Sciatic nerve (tissue), 2 donors: Measurements from ENCODE around the gene KCNS3. TPM values are rescaled to one million over a fixed set of nuclear protein-coding genes. Genes with fewer than 3 reads are reported as not detected.
A peak's percentile ranks its signal among the peaks of the same experiment; 100 is the strongest.

ENCODE experiments used
- ATAC-seq: fragments of 200-7000 bp; cut with Tn5 transposase; one replicate; pipeline ENCODE4 v1.9.1; 2020; ENCODE audit warnings: mild to moderate bottlenecking, moderate library complexity
- DNase-seq: peaks from one replicate; pipeline ENCODE4 v3.0.0-alpha.2; 2020; ENCODE audit warnings: low spot score
- intact Hi-C: fragments of 100-400 bp; cut with DNase I; formaldehyde crosslinking; loops from one replicate; pipeline ENCODE4 v1.14.2; 2022
- total RNA-seq: library from RNA; stranded (reverse); fragmentation: NEBNext Ultra II Directional; extraction: Animal tissue kit (Norgen Biotek cat#: 25700); gene quantifications from one replicate; pipeline ENCODE4 v1.2.1, GENCODE V29; 2021
- donor health status: DM: no; HTN: no; CAD: no.
- donor health status: DM: no; HTN: no; CAD: no.

The KCNS3 gene
- total RNA-seq, 1 donor from 2014 or later: 16.9 TPM

DNA sequence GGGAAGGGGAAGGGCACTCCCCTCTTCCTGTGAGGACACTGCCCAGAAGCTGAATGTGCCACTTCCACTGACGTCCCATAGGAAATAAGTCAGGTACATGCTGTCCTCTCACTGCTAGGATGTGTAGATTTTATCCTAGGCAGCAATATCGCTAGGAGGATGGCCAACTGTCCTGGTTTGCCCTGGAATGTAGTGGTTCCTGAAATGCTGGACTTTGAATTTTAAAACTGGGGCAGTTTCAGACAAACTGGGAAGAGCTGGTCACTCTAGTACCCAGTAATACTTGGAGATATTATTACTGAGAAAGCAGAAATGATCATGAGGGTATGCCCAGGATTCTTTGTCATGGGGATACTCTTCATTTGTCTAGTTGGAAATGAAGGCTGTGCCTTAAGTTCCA lies 5.4 kb upstream of the KCNS3 start:
- intact Hi-C loops: no loop called here
- no peak for ATAC-seq
- no peak for DNase-seq

DNA sequence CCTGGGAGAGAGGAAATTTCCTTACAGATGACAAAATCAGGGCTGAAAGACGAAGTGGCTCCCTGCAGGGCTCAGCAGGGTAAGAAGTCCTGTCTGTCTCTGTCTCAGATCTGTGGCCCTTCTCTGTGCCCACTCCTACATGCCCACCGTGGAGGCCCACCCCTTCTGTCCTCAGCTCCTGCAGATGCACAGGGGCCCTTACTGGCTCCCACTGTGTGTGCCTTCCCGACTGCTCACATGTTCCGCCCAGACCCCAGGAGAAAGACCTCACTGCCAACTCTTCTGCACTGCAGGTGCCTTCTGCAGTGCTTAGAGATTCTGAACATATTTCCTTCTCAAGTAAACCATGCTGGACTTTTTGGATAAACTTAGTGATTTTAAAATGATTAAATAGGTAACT lies 1.9 kb upstream of the KCNS3 start:
- intact Hi-C loops: no loop called here
- DNase-seq: no peak
- no peak for ATAC-seq

DNA sequence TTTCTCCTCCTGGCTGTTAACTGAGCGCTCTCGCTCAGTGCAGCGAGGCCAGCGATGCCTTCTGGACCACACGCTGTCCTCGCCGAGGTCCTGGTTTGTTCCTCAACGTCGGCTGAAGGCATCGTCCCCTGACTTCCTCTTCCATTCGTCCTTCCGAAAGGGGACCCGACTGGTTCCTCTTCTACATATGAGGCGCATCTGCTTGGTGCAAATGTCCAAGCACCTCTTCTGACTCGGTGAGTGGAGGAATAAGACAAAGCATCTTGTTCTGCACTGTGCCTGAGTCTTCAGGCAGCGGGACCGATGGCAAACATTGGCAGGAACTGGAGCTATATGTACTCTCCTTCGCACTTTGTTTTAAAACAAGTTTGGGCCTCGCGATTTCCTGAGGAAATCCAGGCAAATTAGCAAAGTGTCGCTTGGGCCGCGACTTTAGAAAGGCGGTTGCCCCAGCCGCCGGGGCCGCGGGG lies 621 bp upstream of the KCNS3 start:
- peak; percentile 28 for ATAC-seq

DNA sequence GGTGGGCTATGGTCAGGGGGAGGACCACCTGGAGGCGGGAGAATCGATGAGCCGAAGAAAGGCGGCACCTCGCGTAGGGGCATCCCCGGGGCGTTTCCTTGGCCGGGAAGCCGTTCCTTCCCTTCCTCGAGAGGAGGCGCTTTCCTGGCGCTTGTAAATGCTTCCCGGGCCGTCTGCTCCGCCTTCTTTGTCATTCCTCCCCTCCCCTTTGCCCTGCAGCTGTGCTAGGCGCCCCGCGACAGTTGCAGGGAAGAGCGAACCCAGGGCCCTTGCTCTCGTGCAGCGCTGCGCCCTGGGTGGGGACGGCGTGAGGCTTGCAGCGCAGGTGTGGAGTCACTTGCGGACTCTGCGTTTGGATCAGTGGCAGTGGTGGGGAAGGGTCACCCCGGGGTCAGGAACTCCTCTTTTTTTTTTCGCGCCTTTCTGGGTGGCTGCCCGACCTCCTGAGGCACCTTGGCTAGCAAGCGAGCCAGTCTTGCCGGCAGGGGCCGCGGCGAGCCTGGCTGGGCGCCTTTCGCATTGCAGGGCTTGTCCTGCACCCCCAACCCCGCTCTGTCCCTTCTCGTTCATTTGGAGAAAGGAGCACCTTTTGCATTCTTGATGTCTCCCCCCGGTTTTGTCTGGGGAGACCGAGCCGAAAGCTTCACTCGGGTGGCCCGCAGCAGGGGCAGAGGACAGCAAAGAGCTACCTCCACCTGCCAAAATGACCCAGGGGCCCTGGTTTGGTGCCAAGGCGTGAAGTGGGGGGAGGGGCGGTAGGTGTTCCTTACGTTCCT lies 858 bp downstream of the KCNS3 start:
- ATAC-seq (peak; percentile 92), DNase-seq (peak; percentile 79)
- intact Hi-C loops: no loop called here

More for the DNA sequence above, 621 bp upstream of the KCNS3 start:
- intact Hi-C loops: no loop called here
- DNase-seq: no peak

DNA sequence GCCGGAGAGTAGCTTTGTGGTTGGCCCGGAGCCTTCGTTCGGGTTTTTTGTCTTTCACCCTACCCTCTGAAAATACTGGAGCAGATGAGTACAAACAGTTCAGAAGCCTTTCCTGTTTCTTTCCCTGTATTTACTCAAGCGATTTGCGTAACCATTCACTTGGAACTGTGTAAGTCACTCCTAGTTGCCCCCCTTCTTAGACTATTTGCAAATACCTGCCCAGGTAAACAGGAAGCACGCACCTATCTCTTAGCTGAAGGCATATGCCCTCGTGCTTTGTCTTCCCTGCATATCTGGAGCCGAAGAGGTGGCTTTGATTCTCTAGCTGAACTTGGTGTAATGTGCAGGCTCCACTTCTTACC lies 1.4 kb downstream of the KCNS3 start:
- ATAC-seq: peak; percentile 11
- intact Hi-C loops: no loop called here
- DNase-seq: no peak

DNA sequence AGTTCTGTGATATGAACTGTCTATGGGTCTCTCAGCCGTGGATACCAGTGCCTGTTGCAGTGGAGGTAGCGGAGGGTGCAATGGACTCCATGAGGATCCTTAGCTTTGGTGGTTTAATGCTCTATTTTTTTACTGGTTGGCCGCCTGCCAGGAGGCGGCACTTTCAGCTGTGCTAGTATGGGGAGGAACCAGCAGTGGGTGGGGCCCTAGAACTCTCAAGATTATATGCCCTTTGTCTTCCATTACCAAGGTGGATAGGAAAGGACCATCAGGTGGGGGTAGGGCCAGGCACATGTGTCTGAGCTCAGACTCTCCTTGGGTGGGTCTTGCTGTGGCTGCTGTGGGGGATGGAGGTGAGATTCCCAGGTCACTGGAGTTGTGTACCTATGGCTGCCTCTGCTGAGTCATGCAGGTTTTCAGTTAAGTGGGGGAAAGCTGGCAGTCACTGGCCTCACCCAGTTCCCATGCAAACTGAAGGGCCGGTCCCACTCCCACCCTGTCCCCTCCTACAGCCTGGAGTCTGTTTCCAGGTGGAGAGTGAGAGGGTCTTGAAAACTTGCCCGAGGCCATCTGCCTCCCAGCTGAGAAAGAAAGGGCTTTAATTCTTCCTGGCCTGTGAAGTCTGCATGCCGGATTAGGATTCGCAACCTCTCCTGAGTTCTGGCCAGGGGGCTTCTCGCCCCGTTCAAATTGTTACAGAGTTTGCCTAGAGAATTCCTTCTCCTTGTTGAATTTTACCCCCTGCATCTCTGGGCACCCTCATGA lies 14.5 kb downstream of the KCNS3 start:
- intact Hi-C loops: no loop called here
- DNase-seq: no peak
- ATAC-seq: no peak

DNA sequence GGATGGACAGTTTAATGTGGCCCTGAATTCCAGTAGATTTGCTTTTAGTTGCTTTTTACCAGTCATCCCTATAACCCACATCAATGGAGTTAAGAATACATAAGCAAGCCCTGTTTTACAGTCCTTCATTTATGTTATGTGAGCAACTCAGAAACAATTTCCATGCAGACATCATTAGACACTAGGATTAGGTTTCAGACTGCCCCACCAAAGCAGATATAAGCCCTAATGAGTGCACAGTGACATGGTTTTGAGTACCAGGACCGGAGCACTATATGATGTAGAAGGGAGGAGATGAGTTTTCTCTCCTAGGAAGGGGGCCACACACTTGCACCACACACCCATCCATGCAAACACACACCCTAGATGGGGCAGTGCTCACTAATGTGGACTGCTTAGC lies 15.5 kb downstream of the KCNS3 start:
- no peak for ATAC-seq
- intact Hi-C loops: no loop called here
- no peak for DNase-seq

DNA sequence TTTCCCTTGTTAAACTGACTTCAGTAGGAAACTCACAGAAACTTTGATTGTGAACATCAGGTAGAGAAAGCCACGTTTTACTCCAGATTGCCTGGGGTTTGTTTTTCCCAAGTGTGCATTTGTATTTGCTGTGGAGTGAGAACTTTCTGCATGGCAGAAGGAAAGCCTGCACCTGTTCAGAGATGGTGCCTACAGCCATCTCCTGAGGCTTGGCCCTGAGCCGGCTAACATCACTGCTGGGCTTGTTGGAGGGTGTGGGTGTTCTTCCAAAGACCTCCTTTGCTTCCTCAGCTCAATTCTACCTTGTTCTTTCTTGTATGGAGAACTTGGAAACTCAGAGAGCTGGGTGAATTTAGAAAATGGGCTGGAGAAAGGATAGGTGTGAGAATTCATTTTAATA lies 16.1 kb downstream of the KCNS3 start:
- ATAC-seq (no peak), DNase-seq (no peak)
- intact Hi-C loops: no loop called here

DNA sequence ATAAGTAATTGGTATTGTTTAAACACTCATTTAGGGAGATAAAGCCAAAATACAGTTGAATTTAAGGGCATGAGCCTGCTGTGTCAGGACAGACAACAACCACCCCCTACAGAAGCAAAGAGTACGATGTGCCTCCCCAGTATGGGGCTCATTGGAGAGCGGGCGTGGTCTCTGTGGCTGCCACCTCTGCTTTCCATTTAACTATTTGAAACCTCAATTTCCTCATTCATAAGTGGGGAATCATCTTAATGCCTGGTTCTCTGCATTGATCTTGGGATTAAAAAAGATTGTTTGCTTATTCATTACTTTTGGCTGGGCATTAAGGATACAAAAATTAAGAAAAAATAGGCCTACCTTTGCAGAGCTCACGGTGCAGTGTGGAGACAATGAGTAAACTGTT lies 21.4 kb downstream of the KCNS3 start:
- ATAC-seq: no peak
- no peak for DNase-seq
- intact Hi-C loops: no loop called here

DNA sequence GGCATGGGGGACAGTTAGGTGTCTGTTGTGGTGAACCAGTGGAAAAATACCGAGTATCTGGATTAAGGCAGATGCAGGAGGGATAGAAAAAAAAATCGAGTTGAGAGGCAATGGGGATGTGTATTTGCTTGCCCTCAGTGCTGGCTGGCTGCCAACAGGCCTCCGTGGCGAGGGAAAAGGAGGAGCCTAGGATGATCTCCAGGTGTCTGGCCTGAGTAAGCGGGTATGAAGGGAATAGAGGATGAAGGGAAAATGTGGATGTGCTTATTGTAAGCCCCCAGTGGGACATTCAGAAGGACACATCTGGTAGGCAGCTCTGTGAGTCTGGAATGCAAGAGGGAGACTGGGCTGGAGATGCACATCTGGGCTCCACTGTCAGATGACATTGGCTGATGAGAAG lies 22.8 kb downstream of the KCNS3 start:
- DNase-seq (peak; percentile 79), ATAC-seq (peak; percentile 95)
- intact Hi-C loops: no loop called here

DNA sequence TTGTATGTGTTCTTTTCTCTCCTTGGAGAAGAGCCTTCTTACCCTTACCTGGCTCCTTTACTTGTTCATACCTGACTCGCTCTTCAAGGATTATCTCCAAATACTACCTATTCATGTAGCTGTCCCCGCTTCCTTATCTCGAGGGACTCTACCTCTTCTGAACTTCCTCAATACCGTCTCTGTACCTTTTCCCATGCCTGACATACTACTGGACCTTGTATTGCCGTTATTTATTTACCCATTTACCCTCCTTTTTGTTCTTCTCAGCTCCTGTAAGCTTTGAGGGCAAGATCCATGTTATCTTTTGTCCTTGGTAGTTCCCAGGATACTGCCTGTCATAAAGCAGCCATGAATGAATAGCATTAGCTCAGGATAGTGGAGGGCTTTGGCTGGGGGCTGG lies 32.5 kb downstream of the KCNS3 start:
- no peak for ATAC-seq
- DNase-seq: no peak
- intact Hi-C loops: no loop called here

DNA sequence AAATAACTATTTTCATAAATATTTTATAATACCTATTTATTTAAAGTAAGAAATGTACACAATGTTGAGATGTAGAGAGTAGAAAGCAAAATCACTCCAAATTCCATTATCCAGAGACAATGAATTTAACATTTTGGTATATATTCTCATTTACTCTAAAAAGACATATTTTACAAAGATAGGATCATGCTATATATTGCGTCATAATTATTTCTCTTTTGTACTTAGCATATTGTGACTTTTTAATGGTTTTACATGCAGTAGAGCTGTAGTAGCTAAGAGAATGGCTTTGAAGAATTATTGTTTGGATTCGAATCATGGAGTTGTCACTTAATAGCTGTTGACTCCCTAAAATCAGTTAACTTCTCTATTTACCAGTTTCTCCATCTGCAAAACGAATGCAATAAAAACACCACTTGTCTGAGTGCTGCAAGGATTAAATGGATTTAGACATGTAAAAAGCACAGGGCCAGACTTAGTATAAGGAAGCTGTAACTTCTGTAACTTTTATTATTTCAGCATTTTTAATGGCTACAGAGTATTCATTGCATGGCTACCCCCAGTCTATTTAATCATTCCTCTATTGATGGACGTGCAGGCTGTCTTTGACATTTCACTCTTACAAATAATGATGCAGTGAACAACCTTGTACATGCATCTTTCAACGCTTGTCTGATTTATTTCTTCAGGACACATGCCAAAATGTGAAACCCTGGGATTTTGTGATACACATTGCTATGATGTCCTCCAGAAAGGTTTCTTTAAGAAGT lies 33.2 kb downstream of the KCNS3 start:
- intact Hi-C loops: no loop called here
- no peak for ATAC-seq

DNA sequence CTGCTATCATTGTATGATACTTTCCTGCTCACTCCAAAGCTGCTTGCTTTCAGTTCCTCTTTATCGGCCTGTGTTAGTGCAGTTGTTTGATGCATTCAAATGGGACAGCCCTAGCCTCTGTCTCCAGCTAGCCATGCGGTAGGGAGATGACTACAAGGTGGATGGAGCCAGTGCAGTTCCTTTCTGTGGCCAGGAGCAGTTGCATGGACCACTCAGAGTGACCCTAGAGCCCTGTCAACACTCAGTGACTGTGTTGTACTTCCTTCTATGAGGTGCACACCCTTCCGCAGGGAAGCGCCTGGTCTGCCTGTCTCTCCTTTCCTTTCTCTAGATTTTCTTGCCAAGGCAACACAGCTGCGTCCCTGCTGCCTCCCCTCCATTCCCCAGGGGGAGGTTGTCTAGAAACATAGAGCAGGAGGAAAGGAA lies 33.8 kb downstream of the KCNS3 start:
- ATAC-seq: peak; percentile 55
- no peak for DNase-seq
- intact Hi-C loops: no loop called here

More for the DNA sequence above, 33.2 kb downstream of the KCNS3 start:
- DNase-seq: no peak

DNA sequence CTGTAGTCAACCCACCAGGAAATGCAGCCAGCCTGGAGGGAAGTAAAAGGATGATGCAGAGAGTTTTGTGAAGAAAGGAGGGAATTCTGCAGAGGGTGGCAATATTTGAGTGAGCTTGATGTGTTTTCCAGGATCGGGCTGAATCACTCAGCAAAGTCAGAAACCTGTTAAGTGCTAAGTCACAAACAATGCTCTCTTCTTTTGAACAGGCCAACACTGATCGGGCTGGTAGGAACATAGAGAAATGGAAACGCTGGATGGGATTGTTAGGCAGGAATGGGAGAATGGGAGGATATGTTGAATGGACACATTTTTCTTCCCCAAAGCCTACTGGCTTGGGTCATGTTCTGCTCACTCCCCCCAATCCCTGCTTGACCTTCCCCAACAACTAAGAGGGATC lies 36.6 kb downstream of the KCNS3 start:
- no peak for ATAC-seq
- no peak for DNase-seq
- intact Hi-C loops: no loop called here

DNA sequence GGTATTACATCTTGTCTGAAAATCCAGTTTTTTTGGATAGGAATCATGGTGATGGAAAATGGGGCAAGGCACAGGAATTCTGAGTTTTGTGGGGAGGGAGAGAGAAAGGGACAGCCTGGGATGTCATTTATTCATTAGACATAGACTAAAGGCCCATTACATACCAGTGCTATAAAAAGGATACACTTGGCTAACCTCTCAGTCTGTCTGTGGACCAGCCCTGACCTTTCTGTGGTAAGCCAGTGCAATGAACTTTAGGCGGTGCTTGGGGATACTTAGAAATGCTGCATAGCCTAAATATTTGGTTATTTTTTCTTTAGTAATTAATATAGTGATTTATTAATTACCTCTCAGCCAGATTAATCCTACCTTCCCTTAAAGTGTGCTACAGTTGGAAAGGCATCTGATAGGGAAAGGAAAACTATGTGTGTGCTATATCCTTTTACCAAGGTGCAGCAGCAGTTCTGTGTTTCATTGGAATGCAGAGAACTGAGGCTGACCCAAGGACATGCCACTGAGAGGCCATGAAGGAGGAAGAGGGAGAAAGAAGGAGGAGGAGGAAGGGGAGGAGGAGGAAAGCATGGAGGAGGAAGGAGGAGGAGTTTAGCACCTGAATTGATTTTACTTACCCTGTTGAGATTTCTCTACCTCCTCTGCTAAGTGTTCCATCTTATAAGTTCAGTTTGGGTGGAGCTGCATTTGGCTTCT lies 37.5 kb downstream of the KCNS3 start:
- no peak for DNase-seq
- intact Hi-C loops: no loop called here
- no peak for ATAC-seq

DNA sequence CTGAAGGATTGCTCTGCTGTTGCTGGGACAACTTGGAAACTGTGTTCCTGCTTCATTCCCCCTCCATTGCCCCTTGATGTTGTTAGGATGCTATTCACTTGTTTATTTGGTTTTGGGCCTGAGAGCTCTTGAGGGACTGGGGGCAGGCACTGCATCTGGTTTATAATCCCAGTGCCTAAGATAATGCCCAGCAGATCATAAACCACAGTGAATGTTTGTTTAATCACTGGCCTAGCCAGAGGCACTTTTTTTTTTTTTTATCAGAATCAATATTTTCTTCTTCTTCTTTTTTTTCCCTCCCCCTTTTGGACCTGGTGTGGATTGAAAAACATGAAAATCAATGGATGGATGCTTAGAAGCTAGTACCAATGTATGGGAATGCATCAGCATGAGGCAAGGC lies 38.1 kb downstream of the KCNS3 start:
- intact Hi-C loops: no loop called here
- DNase-seq (no peak), ATAC-seq (no peak)

DNA sequence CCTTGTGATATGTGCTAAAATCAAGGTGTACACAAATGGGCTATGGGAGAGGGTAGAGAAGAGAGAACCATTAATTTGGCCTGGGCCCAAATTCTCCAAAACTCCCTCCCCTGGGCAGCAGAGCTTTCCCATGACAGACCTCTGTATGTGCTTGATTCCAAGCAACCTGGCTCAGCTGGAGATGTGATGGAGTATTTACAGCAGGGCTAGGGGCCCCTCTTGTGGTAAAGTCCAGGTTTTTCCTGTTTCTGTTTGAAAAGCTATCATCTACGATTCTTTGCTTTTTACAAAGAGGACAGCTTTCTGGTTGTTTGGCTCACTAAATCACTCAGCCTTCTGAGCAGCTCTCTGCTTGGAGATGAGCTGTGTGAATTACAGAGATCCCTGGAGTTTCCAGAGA lies 40.3 kb downstream of the KCNS3 start:
- intact Hi-C loops: no loop called here
- DNase-seq (no peak), ATAC-seq (peak; percentile 73)

DNA sequence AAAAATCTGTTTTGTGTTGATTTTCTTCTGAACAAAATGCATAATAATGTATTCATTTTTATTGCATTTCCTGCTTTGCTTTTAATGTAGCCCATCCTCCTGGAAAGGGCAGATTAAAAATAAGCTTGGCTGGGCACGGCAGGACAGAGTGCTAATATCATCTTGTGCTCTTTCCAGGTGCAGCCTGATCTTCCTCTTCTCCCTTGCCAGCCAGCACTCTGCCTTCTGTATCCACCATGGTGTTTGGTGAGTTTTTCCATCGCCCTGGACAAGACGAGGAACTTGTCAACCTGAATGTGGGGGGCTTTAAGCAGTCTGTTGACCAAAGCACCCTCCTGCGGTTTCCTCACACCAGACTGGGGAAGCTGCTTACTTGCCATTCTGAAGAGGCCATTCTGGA lies 52.3 kb downstream of the KCNS3 start:
- intact Hi-C loops: no loop called here
- ATAC-seq (no peak), DNase-seq (no peak)

DNA sequence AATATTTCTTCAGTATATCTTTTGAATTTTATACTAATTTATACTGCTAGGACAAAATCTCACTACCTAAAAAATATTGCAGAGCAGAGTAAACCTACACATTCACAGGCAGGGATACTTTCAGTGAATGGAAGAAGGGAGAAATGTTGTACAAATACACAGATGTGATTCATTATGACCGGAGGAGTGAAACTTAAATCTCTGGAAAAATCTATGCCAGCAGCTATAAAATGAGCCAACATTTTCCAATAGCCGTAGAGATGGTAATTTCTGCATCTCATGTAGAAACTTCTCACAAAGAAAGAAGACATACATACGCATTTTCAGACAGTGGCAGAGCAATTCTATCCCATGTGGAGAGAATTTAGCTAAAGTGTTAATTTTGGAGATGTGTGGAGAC lies 54.8 kb downstream of the KCNS3 start:
- intact Hi-C loops: no loop called here
- DNase-seq: no peak
- no peak for ATAC-seq
